ENCODE measurements around the gene ZMYND10.
A peak's percentile ranks its signal among the peaks of the same experiment; 100 is the strongest.

The ZMYND10 gene

DNA sequence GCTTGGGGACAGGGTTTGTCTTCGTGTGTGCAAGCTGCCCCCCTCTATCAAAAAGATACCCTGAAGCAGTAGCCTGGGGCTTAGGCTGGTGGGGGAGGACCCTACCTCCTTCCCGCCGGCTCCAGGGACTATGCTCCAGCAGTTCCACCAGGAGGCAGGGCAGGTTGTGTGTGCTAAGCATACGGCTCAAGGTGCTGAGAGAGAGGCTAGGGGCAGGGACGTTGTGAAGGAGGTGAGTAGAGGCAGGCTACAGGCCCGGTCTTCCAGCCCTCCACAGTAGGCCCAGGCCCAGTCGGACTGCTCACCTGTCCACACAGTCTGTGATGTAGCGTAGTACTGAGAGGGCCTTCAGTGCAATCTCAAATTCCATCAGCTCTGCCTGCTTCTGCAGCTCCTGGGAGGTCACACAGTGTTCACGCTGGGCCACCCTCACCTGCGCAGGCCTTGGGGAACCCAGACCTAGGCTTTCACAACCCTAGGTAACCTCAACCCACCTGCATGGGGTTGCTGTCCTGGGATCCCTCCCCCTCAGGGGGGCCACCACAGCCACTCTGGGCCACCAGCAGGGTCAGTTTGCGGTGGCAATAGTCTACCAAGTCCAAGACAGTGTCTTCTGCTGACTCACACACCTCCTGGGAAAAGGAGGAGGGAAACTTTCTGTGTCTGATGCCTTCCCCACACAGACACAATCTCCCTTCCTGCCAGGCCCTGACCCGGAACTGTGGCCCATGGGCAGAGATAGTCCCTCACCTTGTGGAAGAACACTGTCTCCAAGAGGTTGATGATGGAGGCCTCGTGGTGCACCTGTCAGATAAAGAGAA lies 2.5 kb downstream of the ZMYND10 start:
- peak in 1 of 2 experiments; percentile 14 for DNase-seq

GRCh38 chr3:50341996-50342650 lies 3.4 kb downstream of the ZMYND10 start:
- DNase-seq = no peak

DNA sequence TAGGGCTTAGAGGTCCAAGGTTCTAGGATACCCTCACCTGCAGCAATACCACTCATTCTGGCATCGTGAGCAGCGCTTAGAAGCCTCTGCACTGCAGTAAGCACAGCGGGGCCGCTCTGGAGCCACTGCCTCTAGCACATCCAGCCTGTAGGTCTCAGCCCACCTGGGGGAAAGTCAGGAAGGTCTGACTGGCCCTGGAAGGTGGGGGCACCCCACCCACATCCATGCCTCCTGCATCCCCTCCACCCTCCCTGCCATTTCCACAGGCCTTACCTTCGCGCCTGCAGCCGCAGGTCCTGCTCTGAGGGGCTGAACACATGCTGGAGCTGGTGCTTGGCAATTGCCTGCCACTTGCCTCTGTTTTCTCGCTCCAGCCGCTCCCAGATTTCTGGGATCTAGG lies 4.0 kb downstream of the ZMYND10 start:
- DNase-seq = no peak

DNA sequence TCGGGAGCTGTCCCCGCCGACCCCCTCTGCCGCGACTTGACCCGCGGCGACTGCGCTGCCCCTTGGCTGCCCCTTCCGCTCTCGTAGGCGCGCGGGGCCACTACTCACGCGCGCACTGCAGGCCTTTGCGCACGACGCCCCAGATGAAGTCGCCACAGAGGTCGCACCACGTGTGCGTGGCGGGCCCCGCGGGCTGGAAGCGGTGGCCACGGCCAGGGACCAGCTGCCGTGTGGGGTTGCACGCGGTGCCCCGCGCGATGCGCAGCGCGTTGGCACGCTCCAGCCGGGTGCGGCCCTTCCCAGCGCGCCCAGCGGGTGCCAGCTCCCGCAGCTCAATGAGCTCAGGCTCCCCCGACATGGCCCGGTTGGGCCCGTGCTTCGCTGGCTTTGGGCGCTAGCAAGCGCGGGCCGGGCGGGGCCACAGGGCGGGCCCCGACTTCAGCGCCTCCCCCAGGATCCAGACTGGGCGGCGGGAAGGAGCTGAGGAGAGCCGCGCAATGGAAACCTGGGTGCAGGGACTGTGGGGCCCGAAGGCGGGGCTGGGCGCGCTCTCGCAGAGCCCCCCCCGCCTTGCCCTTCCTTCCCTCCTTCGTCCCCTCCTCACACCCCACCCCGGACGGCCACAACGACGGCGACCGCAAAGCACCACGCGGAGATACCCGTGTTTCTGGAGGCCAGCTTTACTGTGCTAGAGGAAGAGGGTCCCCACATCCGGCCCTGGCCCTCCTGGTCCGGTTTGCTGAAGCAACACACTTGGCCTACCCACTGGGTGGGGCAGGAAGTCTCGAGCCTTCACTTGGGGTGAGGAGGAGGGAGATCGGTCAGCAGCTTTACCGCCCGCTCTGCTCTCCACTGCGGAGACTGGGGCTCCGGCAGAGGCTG lies 4.8 kb downstream of the ZMYND10 start, which contains the start of gene RASSF1:
RASSF1 (minus strand) TSS at position 389 of the 882 bp plus-strand sequence; CDS start at position 358, 31 bp downstream.
- DNase-seq = peak; percentile 64 to 93

- no peak for DNase-seq
Observed at GRCh38 chr3:50340147-50340447, 5.4 kb downstream of the ZMYND10 start.

GRCh38 chr3:50339485-50340146 lies 5.9 kb downstream of the ZMYND10 start:
- no peak for DNase-seq

DNA sequence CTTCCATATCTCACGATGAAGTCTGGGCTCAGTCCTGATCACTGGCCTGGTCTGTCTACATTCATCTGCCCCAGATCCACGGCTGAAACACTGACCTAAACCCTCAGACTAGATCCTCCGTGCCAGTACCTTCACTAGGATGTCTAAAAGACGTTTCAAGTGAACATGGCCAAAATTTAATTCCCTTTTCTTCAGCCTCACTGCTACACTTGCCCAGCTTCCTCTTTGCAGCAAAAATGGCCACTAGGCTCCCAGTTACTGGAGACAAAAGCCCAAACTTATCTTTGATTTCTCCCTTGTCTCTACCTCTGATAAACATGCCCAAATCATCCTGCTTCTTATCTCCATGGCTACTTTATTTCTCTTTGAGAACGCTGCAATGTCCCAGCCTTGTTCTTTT lies 6.6 kb downstream of the ZMYND10 start:
- peak; percentile 53 to 67 for DNase-seq

DNA sequence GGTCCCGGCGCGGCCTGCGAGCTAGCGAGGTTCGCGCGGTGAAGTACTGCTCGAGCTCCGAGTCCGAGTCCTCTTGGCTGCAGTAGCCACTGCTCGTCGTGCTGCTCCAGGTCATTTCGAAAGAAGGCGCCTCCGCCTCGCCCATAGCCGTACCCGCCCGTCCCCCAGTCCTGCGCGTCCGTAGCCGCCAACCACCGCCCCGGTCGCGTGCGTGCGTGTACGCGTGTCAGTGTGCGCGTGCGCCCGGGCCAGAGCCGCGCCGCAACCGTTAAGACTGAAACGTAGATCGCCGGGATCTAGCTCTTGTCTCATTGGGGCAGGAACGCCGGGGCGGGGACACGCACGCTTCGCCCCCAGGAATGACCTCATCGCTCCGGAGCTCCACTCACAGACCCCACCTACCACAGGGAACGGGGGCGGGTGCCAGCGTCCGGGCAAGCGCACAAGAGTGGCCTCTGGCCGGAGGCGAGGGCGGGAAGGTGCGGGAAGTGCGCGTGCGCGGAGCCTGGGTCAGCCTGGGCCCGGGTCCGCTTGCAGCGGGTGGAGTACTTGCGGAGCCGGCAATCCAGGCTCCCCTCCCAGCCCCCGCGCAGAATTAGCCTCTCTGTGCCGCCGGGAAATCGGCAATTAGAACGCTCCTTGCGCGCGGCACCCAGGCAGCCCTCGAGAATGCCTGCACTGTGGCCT lies 8.2 kb downstream of the ZMYND10 start:
- peak; percentile 98 to 99 for DNase-seq

GRCh38 chr3:50336452-50337174 lies 8.9 kb downstream of the ZMYND10 start:
- DNase-seq = no peak

- no peak for DNase-seq
Observed at GRCh38 chr3:50334339-50335075, 11.0 kb downstream of the ZMYND10 start.

DNA sequence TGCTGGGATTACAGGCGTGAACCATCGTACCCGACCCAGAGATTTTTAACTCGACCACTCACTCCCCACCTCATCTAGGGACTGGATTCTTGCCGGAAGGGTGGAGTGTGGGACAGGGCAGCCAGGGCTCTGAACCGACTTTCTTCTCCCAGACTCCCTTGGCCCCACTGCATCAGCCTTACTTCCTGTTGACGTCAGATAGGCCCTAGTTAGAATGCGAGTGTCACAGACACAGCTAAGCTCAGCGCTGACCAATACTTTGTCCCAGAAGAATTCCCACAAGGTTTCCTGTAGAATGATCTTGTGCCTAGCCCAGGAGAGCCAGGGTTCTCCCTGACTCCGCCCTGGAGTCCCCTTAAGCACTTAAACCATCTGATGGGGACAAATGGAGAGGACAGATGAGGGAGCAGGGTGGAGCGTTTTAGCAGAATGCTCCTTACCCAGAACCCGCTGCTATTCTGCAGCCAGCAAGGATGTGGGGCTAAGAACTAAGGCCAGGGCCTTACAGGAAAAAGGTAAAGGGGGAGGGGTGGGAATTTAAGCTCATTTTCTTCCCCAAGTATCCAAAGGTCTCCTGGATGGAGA lies 11.7 kb downstream of the ZMYND10 start:
- no peak for DNase-seq

DNA sequence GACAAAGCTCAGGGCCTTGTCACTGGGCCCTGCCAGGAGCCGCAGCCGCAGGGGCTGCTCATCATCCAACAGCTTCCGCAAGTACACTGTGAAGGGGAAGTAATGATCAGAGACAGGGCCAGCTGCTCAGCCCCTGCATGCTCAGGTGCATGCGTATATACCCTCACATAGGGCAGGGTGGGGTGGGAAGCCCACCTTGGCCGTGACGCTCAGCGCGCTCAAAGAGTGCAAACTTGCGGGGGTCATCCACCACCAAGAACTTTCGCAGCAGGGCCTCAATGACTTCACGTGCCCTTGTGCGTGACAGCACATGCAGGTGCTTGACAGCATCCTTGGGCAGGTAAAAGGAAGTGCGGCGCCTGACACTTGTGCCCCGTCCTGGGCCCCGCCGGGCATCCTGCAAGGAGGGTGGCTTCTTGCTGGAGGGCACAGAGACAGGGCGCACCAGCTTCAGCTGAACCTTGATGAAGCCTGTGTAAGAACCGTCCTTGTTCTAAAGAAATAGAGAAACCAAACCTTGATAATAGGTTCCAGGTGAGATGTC lies 14.1 kb downstream of the ZMYND10 start:
- no peak for DNase-seq

- no peak for DNase-seq
Observed at GRCh38 chr3:50330330-50330729, 15.2 kb downstream of the ZMYND10 start.

DNA sequence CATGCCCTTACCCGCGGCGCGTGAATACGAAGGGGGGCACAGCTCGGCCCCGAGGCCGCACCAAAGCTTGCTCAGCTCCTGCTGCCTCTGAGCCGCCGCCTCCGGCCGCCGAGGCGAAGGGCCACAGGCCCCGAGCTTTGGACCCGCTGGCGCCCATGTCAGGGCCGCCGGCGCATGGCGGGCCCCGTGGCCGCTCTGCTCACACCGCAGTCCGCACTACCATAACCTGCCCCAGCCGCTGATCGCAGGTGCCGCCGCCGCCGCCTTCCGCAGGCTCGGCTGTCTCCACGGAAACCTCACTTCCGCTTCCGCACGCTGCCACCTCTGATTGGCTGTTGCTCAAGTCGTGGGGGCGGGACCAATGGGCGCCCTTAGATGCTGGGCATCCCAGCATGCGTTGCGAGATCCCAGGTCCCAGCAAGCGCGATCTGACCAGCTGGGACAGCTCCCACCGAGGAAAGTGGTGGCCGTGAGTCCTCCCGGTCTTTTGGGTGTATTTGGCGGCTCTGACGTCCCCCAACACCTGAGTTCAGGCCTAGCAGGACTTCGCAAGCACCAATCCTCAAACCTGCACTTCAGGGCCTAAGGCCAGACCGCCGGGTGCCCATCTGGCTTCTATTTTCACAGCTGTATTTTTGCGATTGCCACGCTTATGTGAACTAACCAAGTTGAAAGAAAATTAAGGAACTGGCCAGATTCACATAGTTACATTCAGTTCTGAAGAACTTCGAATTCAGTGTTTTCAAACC lies 17.4 kb downstream of the ZMYND10 start, which contains the start of gene TUSC2:
TUSC2 (minus strand) TSS at position 281 of the 749 bp plus-strand sequence; CDS start at position 157, 124 bp downstream.
- DNase-seq = peak; percentile 94

- no peak for DNase-seq
Observed at GRCh38 chr3:50327129-50327528, 18.4 kb downstream of the ZMYND10 start.

DNA sequence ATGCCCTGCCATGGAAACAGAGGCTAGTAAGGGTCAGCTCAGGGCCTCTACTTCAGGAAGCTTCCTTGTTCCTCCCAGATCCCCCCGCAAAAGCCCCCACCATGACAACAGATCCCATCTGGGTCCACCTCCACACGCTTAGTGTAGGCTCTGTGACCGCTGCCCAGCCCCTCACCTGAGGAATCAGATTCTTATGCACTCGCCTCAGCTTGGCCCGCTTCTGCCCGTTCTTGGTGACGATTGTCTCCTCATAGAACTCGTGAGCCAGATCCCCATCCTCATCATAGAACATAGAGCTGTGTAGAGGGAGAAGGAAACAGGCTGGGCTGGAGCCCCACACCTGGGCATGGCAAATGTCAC lies 19.4 kb downstream of the ZMYND10 start:
- no peak for DNase-seq

DNA sequence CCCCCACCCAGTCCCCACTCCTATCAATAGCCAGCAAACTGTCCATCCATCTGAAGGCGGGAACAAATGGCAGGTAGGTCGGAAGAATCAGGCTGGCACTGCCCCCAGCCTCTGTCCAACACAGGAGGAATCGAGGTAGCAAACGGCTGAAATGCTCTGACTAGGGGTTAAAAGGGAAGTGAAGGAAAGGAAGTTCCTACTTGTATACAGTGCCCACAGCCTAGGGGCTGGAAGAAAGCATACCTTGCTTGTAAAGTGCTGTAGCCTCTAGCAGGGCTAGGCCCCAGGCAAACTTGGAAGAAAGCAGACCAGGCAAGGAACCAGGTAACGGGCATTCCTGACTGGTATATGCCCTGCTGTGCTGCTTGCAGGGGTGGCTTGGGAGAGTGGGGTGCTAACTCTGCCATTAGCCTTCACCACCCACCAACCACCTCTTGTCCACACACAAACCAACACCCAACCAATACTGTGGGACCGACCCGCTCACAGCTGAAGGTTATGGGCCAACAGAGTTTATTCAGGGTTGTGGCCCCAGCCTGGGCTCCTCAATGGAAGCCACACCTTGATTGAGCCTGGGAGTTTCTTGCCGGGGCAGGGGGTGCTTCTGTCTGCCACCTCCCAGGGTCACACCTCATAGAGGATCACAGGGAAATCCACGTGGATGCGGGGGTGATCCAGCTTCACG lies 19.9 kb downstream of the ZMYND10 start:
- peak in 1 of 2 experiments; percentile 19 for DNase-seq

- DNase-seq = no peak
Observed at GRCh38 chr3:50325113-50325480, 20.4 kb downstream of the ZMYND10 start.
